Sigmoid colon (tissue), 7 donors: ENCODE measurements around the gene GTF2IRD1. TPM values are rescaled to one million over a fixed set of nuclear protein-coding genes. Genes with fewer than 3 reads are reported as not detected.
"Not testable (repeated sequence)": the region's sequence is repeated elsewhere in the genome, so short reads cannot be mapped to it uniquely, and the experiment has no call there.

Experiments
- DNase-seq: peaks from one replicate; pipeline ENCODE4 v3.0.0-alpha.2; 2019
- H3K27ac ChIP-seq, 4 donors: fragments of 200-600 bp; sonication (generic); one replicate each; pipeline ENCODE4 v1.5.1; 2016 to 2019; ENCODE audit warnings: mild to moderate bottlenecking in 1 of 4
- H3K27me3 ChIP-seq, 3 donors: fragments of 200-600 bp; sonication (generic); one replicate each; pipeline ENCODE4 v1.5.1; 2019; ENCODE audit warnings: mild to moderate bottlenecking in 1 of 3
- H3K36me3 ChIP-seq, 4 donors: fragments of 200-600 bp; sonication (generic); one replicate each; pipeline ENCODE4 v1.5.1; 2016 to 2019
- H3K4me1 ChIP-seq, 4 donors: fragments of 200-600 bp; sonication (generic); one replicate each; pipeline ENCODE4 v1.5.1; 2017 to 2019
- H3K4me3 ChIP-seq, 4 donors: fragments of 200-600 bp; sonication (generic); one replicate each; pipeline ENCODE4 v1.5.1; 2017 to 2019; ENCODE audit warnings: mild to moderate bottlenecking in 2 of 4, moderate library complexity in 1 of 4
- H3K9me3 ChIP-seq, 4 donors: fragments of 200-600 bp in 3 of 4; sonication (generic) in 3 of 4; one replicate each; pipeline versions ENCODE4 v1.5.1 to v1.6.1; 2013 to 2019
- CTCF ChIP-seq, 4 experiments: fragments of 450-650 bp in 3 of 4; fragments of 200-600 bp in 1 of 4; IDR thresholded peaks; one replicate each; pipeline ENCODE4 v1.5.1; 2016 to 2019; ENCODE audit warnings: antibody characterized with exemption in 4 of 4, mild to moderate bottlenecking in 3 of 4, moderate library complexity in 2 of 4
- EP300 ChIP-seq, 4 donors: sonication (generic); formaldehyde crosslinking; IDR thresholded peaks; one replicate each; pipeline ENCODE4 v1.6.1; 2017; ENCODE audit warnings: antibody characterized with exemption in 4 of 4
- POLR2A ChIP-seq, 2 donors: fragments of 450-650 bp; IDR thresholded peaks; one replicate each; pipeline ENCODE4 v1.6.1; 2016; ENCODE audit warnings: antibody characterized with exemption in 2 of 2, mild to moderate bottlenecking in 2 of 2, moderate library complexity in 2 of 2
- POLR2AphosphoS5 ChIP-seq, 4 donors: sonication (generic); formaldehyde crosslinking; IDR thresholded peaks; one replicate each; pipeline ENCODE4 v1.6.1; 2017; ENCODE audit warnings: antibody characterized with exemption in 4 of 4
- WGBS, 2 donors: extraction: QIAGEN DNeasy Blood & Tissue Kit; methylation state at CpG; one replicate each; pipeline ENCODE4 v1.1.7; 2013; 5-methylcytosine and 5-hydroxymethylcytosine counted together
- intact Hi-C: fragments of 100-400 bp; cut with DNase I; formaldehyde crosslinking; loops from one replicate; pipeline ENCODE4 v1.15.1; 2023
- polyA plus RNA-seq, 3 donors: library from polyadenylated mRNA; stranded (reverse); fragments of 200-250 nt; gene quantifications; one replicate each; pipeline ENCODE4 v1.2.3, GENCODE V29; 2013
- total RNA-seq, 4 donors: library from RNA; depleted of rRNA; stranded (reverse); fragments of >200 nt; gene quantifications; one replicate each; pipeline ENCODE4 v1.1.0, GENCODE V29; 2016
- donor health status: healthy with polysubstance abuse.
- donor health status: Bipolar disorder and iron deficiency.
- donor health status: healthy.

The GTF2IRD1 gene
- total and polyA plus RNA-seq, 7 donors = 1.8 to 24.2 (median 15.0) TPM

DNA sequence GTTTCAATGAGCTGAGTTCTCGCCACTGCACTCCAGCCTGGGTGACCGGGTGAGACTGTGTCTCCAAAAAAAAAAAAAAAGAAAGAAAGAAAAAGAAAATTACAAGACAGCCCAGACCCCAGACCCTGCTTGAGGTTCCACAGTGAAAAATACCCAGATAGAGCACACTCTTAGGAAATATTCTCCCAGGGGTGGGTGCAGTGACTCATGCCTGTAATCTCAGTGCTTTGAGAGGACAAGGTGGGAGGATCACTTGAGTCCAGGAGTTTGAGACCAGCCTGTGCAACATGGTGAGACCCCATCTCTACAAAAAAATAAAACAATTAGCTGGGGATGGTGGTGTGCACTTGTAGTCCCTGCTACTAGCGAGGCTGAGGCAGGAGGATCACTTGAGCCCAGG lies 41.1 kb upstream of the GTF2IRD1 start:
- H3K9me3 ChIP-seq = no peaks in the 10 kb centered on the region
- intact Hi-C loops = no loop called here
- no peak for DNase-seq
- H3K36me3 ChIP-seq = no peaks in the 10 kb centered on the region
- no peak overlapping the region for H3K27ac ChIP-seq
- no peaks in the 10 kb centered on the region for H3K27me3 ChIP-seq
- TF ChIP-seq CTCF (IDR thresholded peaks at IDR 0.05) (no peak), EP300 (IDR thresholded peaks at IDR 0.05) (no peak), POLR2A (IDR thresholded peaks at IDR 0.05) (no peak), POLR2AphosphoS5 (IDR thresholded peaks at IDR 0.05) (no peak)
- 84 to 93% methylated on average over 3 of the region's 3 CpGs for WGBS, 2 donors
- peaks cover 0 to 6% (median 5%) of the 10 kb centered on the region in 4 donors for H3K4me1 ChIP-seq
- H3K4me3 ChIP-seq = no peak overlapping the region

DNA sequence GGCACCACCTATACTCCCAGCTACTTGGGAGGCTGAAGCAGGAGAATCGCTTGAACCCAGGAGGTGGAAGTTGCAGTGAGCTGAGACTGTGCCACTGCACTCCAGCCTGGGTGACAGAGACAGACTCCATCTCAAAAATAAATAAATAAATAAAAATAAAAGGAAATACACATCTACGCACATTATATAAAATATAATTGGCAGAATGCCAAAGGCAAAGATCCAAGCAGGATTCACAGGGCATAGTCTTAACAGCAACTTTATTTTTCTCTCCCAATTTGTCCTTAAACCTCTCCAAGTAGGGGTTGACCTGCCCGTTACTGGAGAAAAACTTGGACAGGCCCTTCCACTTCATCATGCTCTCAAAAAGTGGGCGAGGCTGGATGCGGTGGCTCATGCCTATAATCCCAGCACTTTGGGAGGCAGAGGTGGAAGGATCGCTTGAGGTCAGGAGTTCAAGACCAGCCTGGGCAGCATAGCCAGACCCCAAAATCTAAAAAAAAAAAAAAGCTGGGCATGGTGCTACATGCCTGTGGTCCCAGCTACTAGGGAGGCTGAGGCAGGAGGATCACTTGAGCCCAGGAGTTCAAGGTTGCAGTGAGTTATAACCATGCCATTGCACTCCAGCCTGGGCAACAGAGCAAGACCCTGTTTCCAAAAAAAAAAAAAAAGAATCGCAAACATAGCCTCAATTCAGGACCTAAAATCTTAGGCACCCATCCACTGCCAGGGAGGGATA lies 38.9 kb upstream of the GTF2IRD1 start:
- H3K4me3 ChIP-seq, H3K27ac ChIP-seq, H3K36me3 ChIP-seq, H3K27me3 ChIP-seq, H3K9me3 ChIP-seq, H3K4me1 ChIP-seq, DNase-seq, intact Hi-C loops: not testable (repeated sequence)
- WGBS, 2 donors = no CpG with 5 or more reads among the region's 7 CpGs

GRCh38 chr7:74417419-74417971 lies 36.2 kb upstream of the GTF2IRD1 start:
- peaks cover 0 to 8% (median 7%) of the 10 kb centered on the region in 4 donors for H3K4me1 ChIP-seq
- 24 to 32% methylated on average over 16 of the region's 16 CpGs for WGBS, 2 donors
- H3K27ac ChIP-seq = no peak overlapping the region
- H3K4me3 ChIP-seq = no peak overlapping the region
- peak; percentile 88 for DNase-seq
- H3K27me3 ChIP-seq = no peaks in the 10 kb centered on the region
- no peaks in the 10 kb centered on the region for H3K36me3 ChIP-seq
- TF ChIP-seq POLR2AphosphoS5 (IDR thresholded peaks at IDR 0.05) = no peak
- TF ChIP-seq CTCF (IDR thresholded peaks at IDR 0.05) = peak; percentile 93 to 97 (median 96)
- intact Hi-C loops = no loop called here
- H3K9me3 ChIP-seq = no peaks in the 10 kb centered on the region

GRCh38 chr7:74418076-74418475 lies 35.6 kb upstream of the GTF2IRD1 start:
- intact Hi-C loops = no loop called here
- Histone ChIP-seq H3K4me3 (no peak overlapping the region), H3K27me3 (no peaks in the 10 kb centered on the region), H3K9me3 (no peaks in the 10 kb centered on the region), H3K4me1 (peaks cover 0 to 8% (median 7%) of the 10 kb centered on the region in 4 donors), H3K27ac (no peak overlapping the region), H3K36me3 (no peaks in the 10 kb centered on the region)
- TF ChIP-seq POLR2AphosphoS5 (IDR thresholded peaks at IDR 0.05) = no peak
- TF ChIP-seq CTCF (IDR thresholded peaks at IDR 0.05) = no peak
- DNase-seq = no peak
- WGBS, 2 donors = 77 to 80% methylated on average over 8 of the region's 8 CpGs

GRCh38 chr7:74418538-74418937 lies 35.2 kb upstream of the GTF2IRD1 start:
- WGBS, 2 donors = 82 to 84% methylated on average over 10 of the region's 10 CpGs
- Histone ChIP-seq H3K27me3 (no peaks in the 10 kb centered on the region), H3K36me3 (no peaks in the 10 kb centered on the region), H3K4me3 (no peak overlapping the region), H3K27ac (no peak overlapping the region), H3K4me1 (peaks cover 0 to 8% (median 7%) of the 10 kb centered on the region in 4 donors), H3K9me3 (no peaks in the 10 kb centered on the region)
- intact Hi-C loops = no loop called here
- TF ChIP-seq EP300 (IDR thresholded peaks at IDR 0.05) = no peak
- no peak for TF ChIP-seq POLR2AphosphoS5 (IDR thresholded peaks at IDR 0.05)
- TF ChIP-seq POLR2A (IDR thresholded peaks at IDR 0.05) = no peak
- no peak for TF ChIP-seq CTCF (IDR thresholded peaks at IDR 0.05)
- no peak for DNase-seq

DNA sequence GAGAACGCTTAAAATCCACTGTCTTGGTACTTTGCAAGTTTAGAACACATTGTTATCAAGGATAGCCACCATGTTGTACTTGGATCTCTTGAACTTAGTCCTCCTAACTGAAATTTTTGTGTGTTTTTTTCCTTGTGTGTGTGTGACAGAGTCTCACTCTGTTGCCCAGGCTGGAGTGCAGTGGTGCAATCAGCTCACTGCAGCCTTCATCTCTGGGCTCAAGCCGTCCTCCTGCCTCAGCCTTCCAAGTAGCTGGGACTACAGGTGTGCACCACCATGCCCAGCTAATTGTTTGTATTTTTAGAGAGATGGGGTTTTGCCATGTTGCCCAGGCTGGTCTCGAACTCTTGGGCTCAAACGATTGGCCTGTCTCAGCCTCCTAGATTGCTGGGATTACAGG lies 34.5 kb upstream of the GTF2IRD1 start:
- DNase-seq, H3K4me3 ChIP-seq, H3K4me1 ChIP-seq, H3K27me3 ChIP-seq, H3K9me3 ChIP-seq, H3K27ac ChIP-seq, H3K36me3 ChIP-seq, intact Hi-C loops: not testable (repeated sequence)
- WGBS, 2 donors = 49 to 61% methylated on average over 4 of the region's 4 CpGs
